Chondrocyte (in vitro differentiated cells): ENCODE results near the gene STUM. TPM values are rescaled to one million over a fixed set of nuclear protein-coding genes. Genes with fewer than 3 reads are reported as not detected.

ENCODE experiments used
- DNase-seq: peaks from one replicate; pipeline ENCODE4 v3.0.0; 2021; ENCODE audit warnings: mixed read lengths, low spot score
- H3K27ac Mint-ChIP-seq: one replicate; pipeline ENCODE4 v1.8.0; 2021; ENCODE audit warnings: mild to moderate bottlenecking, moderate library complexity, mixed read lengths; ENCODE audit not compliant: unreplicated experiment
- H3K27me3 Mint-ChIP-seq: 2 replicates; pipeline ENCODE4 v1.8.0; 2021; ENCODE audit warnings: low read depth, mixed read lengths
- H3K36me3 Mint-ChIP-seq: 2 replicates; pipeline ENCODE4 v1.8.0; 2021; ENCODE audit warnings: low read depth, mixed read lengths
- H3K4me1 Mint-ChIP-seq: 2 replicates; pipeline ENCODE4 v1.8.0; 2021; ENCODE audit warnings: low read depth, mild to moderate bottlenecking, mixed read lengths
- H3K4me3 Mint-ChIP-seq: one replicate; pipeline ENCODE4 v1.8.0; 2021; ENCODE audit warnings: mild to moderate bottlenecking, moderate library complexity, mixed read lengths; ENCODE audit not compliant: unreplicated experiment
- H3K9me3 Mint-ChIP-seq: 2 replicates; pipeline ENCODE4 v1.8.0; 2021; ENCODE audit warnings: low read depth, mixed read lengths
- CTCF ChIP-seq: fragments of 200-600 bp; sonication (generic); IDR thresholded peaks from 2 replicates; pipeline ENCODE4 v1.5.0; 2021; ENCODE audit warnings: antibody characterized with exemption, mild to moderate bottlenecking, moderate library complexity
- total RNA-seq: library from RNA; stranded (reverse); gene quantifications from 3 replicates; pipeline ENCODE4 v1.2.1, GENCODE V29; 2021

Gene STUM
- total RNA-seq, 1 donor from 2014 or later: 0.27 TPM

- TF ChIP-seq CTCF: no peak
- peaks cover 43% of the 10 kb centered on the region for H3K27me3 Mint-ChIP-seq
- H3K27ac Mint-ChIP-seq: no peak overlapping the region
- no peak overlapping the region for H3K4me3 Mint-ChIP-seq
- H3K4me1 Mint-ChIP-seq: no peaks in the 10 kb centered on the region
- H3K36me3 Mint-ChIP-seq: no peaks in the 10 kb centered on the region
- DNase-seq: no peak
- H3K9me3 Mint-ChIP-seq: peaks cover 6% of the 10 kb centered on the region
These were observed 27.8 kb upstream of the STUM start for GRCh38 chr1:226520640-226521355.

- H3K4me1 Mint-ChIP-seq: no peaks in the 10 kb centered on the region
- H3K9me3 Mint-ChIP-seq: peaks cover 9% of the 10 kb centered on the region
- H3K27me3 Mint-ChIP-seq: peaks cover 20% of the 10 kb centered on the region
- no peak overlapping the region for H3K4me3 Mint-ChIP-seq
- TF ChIP-seq CTCF: no peak
- H3K36me3 Mint-ChIP-seq: no peaks in the 10 kb centered on the region
- no peak overlapping the region for H3K27ac Mint-ChIP-seq
- no peak for DNase-seq
These were observed 24.7 kb upstream of the STUM start for GRCh38 chr1:226523646-226524406.

GRCh38 chr1:226524547-226524946, 24.0 kb upstream of the STUM start:
- Mint-ChIP-seq H3K27ac (no peak overlapping the region), H3K4me3 (no peak overlapping the region)

GRCh38 chr1:226525750-226526149, 22.8 kb upstream of the STUM start:
- DNase-seq: no peak
- no peak overlapping the region for H3K27ac Mint-ChIP-seq
- H3K36me3 Mint-ChIP-seq: no peaks in the 10 kb centered on the region
- TF ChIP-seq CTCF: no peak
- H3K9me3 Mint-ChIP-seq: peaks cover 9% of the 10 kb centered on the region
- peaks cover 17% of the 10 kb centered on the region for H3K27me3 Mint-ChIP-seq
- H3K4me3 Mint-ChIP-seq: no peak overlapping the region
- H3K4me1 Mint-ChIP-seq: no peaks in the 10 kb centered on the region

More at GRCh38 chr1:226524547-226524946, 24.0 kb upstream of the STUM start:
- no peaks in the 10 kb centered on the region for H3K4me1 Mint-ChIP-seq
- TF ChIP-seq CTCF: no peak
- H3K36me3 Mint-ChIP-seq: no peaks in the 10 kb centered on the region
- peaks cover 20% of the 10 kb centered on the region for H3K27me3 Mint-ChIP-seq
- DNase-seq: no peak
- peaks cover 9% of the 10 kb centered on the region for H3K9me3 Mint-ChIP-seq

GRCh38 chr1:226526801-226527595, 21.6 kb upstream of the STUM start:
- DNase-seq: no peak
- Mint-ChIP-seq H3K27ac (no peak overlapping the region), H3K27me3 (peaks cover 18% of the 10 kb centered on the region), H3K9me3 (peaks cover 9% of the 10 kb centered on the region), H3K4me1 (no peaks in the 10 kb centered on the region), H3K36me3 (no peaks in the 10 kb centered on the region), H3K4me3 (no peak overlapping the region)
- no peak for TF ChIP-seq CTCF
